CD4-positive, alpha-beta T cell (primary cell): ENCODE results near the gene ANO9. TPM values are rescaled to one million over a fixed set of nuclear protein-coding genes. Genes with fewer than 3 reads are reported as not detected.

ENCODE experiments used
- ATAC-seq: fragments of 200-7000 bp; cut with Tn5 transposase; one replicate; pipeline ENCODE4 v1.10.0; 2022; ENCODE audit warnings: mild to moderate bottlenecking; ENCODE audit not compliant: poor library complexity
- CTCF ChIA-PET: fragments of 350-600 bp; sonication (Branson Sonifier 250); formaldehyde crosslinking; loops from one replicate; lab custom pipeline; 2021; ENCODE audit warnings: antibody characterized with exemption, inconsistent platforms; lab: Charles Lee
- POLR2A ChIA-PET: fragments of 350-600 bp; sonication (Branson Sonifier 250); formaldehyde crosslinking; loops from one replicate; lab custom pipeline; 2021; ENCODE audit warnings: antibody characterized with exemption, inconsistent platforms; lab: Charles Lee
- DNase-seq, 14 experiments: peaks; one replicate each; pipeline ENCODE4 v3.0.0-alpha.2; 2013 to 2020; ENCODE audit warnings: mixed read lengths in 2 of 14
- H3K27ac ChIP-seq, 2 donors: one replicate each; pipeline versions ENCODE4 v1.5.1 to v1.7.0; 2013; ENCODE audit warnings: low read length in 2 of 2, low read depth in 1 of 2, mild to moderate bottlenecking in 1 of 2
- H3K27me3 ChIP-seq, 2 experiments: 1 replicate in 1 of 2; 2 replicates in 1 of 2; pipeline versions ENCODE4 v1.6.1 to v1.7.0; 2013; ENCODE audit warnings: low read length in 2 of 2, control low read depth in 1 of 2, mild to moderate bottlenecking in 1 of 2, moderate library complexity in 1 of 2; ENCODE audit not compliant: insufficient read depth in 2 of 2, control insufficient read depth in 1 of 2
- H3K36me3 ChIP-seq: one replicate; pipeline ENCODE4 v1.6.1; 2013; ENCODE audit warnings: low read length, control low read depth; ENCODE audit not compliant: insufficient read depth
- H3K4me1 ChIP-seq: one replicate; pipeline ENCODE4 v1.6.1; 2013; ENCODE audit warnings: low read length, control low read depth; ENCODE audit not compliant: insufficient read depth
- H3K4me3 ChIP-seq: one replicate; pipeline ENCODE4 v1.5.1; 2013; ENCODE audit warnings: mild to moderate bottlenecking, low read length, moderate library complexity
- H3K9me3 ChIP-seq, 2 experiments: 1 replicate in 1 of 2; 2 replicates in 1 of 2; pipeline versions ENCODE4 v1.6.1 to v1.7.0; 2013; ENCODE audit warnings: low read length in 2 of 2, mild to moderate bottlenecking in 2 of 2, control low read depth in 1 of 2, moderate library complexity in 1 of 2; ENCODE audit not compliant: control insufficient read depth in 1 of 2, insufficient read depth in 1 of 2
- H3K27ac Mint-ChIP-seq: one replicate; pipeline ENCODE4 v1.8.0; 2020; ENCODE audit warnings: mixed read lengths
- H3K27me3 Mint-ChIP-seq: one replicate; pipeline ENCODE4 v1.8.0; 2021; ENCODE audit warnings: mixed read lengths
- H3K36me3 Mint-ChIP-seq: one replicate; pipeline ENCODE4 v1.8.0; 2021; ENCODE audit warnings: low read depth, mixed read lengths
- H3K4me1 Mint-ChIP-seq: one replicate; pipeline ENCODE4 v1.8.0; 2021; ENCODE audit warnings: low read depth, mixed read lengths
- H3K4me3 Mint-ChIP-seq: one replicate; pipeline ENCODE4 v1.8.0; 2020; ENCODE audit warnings: mild to moderate bottlenecking, mixed read lengths
- H3K9me3 Mint-ChIP-seq: one replicate; pipeline ENCODE4 v1.8.0; 2020; ENCODE audit warnings: mixed read lengths
- intact Hi-C, 2 experiments: fragments of 100-400 bp; cut with DNase I in 1 of 2; cut with micrococcal nuclease in 1 of 2; formaldehyde crosslinking; loops; one replicate each; pipeline versions ENCODE4 v1.15.1 to v1.9.0; 2023 to 2025; cut with DNase I, micrococcal nuclease
- total RNA-seq, 174 experiments: library from RNA in 2 of 174; stranded (reverse) in 2 of 174; gene quantifications; one replicate each; pipeline ENCODE4 v1.2.3 and lab custom pipeline; 2021 to 2026
- TF ChIP-seq, protein P1 (sequence below): fragments of 200-600 bp; IDR thresholded peaks from one replicate; pipeline ENCODE4 v1.8.0; 2022; ENCODE audit warnings: antibody characterized with exemption, mild to moderate bottlenecking

Gene ANO9
- total RNA-seq, 2 experiments from 2014 or later, result 109 to 114 TPM

DNA sequence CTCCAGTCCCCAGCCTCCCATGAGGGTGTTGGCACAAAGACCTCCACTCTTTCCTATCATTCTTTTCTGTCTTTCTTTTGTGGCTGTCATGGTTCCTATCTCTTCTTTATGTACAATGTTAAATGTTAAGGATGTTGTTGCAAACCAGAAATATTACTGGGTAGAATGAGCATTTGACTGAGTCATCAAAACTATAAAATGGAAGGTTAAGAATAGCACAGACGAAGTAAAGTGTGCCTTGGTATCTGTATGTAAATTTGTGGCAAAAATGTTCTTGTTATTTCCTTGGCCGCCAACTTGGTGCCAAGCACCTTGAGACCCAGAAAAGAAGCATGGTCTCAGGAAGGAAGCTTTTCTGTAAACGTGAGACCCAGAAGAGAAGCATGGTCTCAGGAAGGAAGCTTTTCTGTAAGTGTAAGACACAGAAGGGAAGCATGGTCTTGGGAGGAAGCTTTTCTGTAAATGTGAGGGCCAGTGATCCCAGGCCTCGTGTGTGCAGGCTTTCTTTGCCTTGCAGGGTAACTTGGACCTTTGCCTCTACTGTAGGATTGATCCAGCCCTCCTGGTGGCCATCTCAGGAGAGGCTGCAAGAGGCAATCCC is 54.5 kb downstream of the ANO9 start:
- Mint-ChIP-seq H3K36me3 (no peaks in the 10 kb centered on the region), H3K9me3 (peaks cover 4% of the 10 kb centered on the region), H3K27ac (no peak overlapping the region), H3K27me3 (peaks cover 5% of the 10 kb centered on the region), H3K4me1 (peaks cover 11% of the 10 kb centered on the region), H3K4me3 (no peak overlapping the region)
- Histone ChIP-seq H3K27ac (no peak overlapping the region), H3K4me3 (no peak overlapping the region), H3K36me3 (no peaks in the 10 kb centered on the region), H3K4me1 (peaks cover 13% of the 10 kb centered on the region), H3K9me3 (peaks cover 12 to 17% of the 10 kb centered on the region in 2 experiments), H3K27me3 (no peaks in the 10 kb centered on the region)
- ChIA-PET POLR2A (no interaction called here), CTCF (no interaction called here)
- peak in 1 of 14 experiments; percentile 33 for DNase-seq
- ATAC-seq, result no peak
- TF ChIP-seq, protein P1, sequence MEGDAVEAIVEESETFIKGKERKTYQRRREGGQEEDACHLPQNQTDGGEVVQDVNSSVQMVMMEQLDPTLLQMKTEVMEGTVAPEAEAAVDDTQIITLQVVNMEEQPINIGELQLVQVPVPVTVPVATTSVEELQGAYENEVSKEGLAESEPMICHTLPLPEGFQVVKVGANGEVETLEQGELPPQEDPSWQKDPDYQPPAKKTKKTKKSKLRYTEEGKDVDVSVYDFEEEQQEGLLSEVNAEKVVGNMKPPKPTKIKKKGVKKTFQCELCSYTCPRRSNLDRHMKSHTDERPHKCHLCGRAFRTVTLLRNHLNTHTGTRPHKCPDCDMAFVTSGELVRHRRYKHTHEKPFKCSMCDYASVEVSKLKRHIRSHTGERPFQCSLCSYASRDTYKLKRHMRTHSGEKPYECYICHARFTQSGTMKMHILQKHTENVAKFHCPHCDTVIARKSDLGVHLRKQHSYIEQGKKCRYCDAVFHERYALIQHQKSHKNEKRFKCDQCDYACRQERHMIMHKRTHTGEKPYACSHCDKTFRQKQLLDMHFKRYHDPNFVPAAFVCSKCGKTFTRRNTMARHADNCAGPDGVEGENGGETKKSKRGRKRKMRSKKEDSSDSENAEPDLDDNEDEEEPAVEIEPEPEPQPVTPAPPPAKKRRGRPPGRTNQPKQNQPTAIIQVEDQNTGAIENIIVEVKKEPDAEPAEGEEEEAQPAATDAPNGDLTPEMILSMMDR, result no peak
- intact Hi-C loops, result no loop called here

DNA sequence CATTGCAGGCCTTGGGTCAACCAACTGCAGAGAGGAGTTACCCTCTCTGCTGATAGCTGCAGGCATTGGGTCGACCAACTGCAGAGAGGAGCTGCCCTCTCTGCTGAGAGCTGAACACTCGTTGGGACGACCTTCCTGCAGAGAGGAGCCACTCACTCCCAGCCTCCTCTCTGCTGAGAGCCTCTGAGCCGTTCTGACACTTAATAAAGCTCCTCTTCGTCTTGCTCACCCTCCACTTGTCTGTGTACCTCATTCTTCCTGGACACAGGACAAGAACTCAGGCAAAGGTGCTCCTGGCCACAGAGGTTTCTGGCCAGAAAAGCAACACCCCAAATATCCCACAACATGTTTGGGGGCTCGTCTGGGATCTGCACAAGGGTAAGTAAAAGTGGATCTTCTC is 55.3 kb downstream of the ANO9 start:
- no peak for DNase-seq

DNA sequence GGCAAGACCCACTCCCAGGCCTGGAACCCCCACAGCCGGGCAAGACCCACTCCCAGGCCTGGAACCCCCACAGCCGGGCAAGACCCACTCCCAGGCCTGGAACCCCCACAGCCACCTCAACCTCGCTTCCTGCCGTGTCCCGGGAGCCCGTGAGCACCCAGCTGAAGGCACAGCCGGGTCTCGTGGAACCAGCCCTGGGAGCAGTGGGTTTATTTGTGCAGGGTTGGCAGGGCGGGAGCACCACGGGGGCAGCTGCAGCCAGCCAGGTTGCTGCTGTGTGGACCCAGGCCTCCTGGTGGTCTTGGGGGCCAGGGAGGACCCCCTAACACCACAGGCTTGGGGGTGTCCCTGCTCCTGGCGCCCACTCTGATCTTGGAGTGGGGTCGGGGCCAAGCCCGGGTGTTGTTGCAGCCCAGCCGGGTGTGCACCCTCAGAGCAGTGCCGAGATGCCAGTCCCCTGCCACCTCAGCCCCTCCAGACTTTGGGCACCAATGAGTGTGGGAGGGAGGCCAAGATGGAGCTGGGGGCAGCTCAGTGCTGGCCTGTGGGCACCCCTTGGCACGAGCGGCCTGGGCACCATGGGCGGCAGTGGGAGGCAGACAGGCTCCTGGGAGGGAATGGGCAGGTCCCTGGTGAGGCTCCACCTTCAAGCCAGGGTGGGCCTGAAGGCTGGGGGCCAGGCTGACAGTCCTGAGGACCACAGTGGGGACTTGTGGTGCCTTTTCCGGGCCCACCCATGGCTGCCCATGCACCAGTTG is 56.0 kb downstream of the ANO9 start:
- Mint-ChIP-seq H3K27me3 (peaks cover 10% of the 10 kb centered on the region), H3K4me1 (peaks cover 15% of the 10 kb centered on the region), H3K36me3 (no peaks in the 10 kb centered on the region), H3K4me3 (no peak overlapping the region), H3K9me3 (peaks cover 4% of the 10 kb centered on the region), H3K27ac (no peak overlapping the region)
- ATAC-seq (no peak), DNase-seq (no peak)
- TF ChIP-seq, protein P1, result no peak
- peaks cover 12 to 17% of the 10 kb centered on the region in 2 experiments for H3K9me3 ChIP-seq
- no peak overlapping the region for H3K4me3 ChIP-seq
- no peaks in the 10 kb centered on the region for H3K27me3 ChIP-seq
- intact Hi-C loops, result no loop called here
- ChIA-PET POLR2A (no interaction called here), CTCF (no interaction called here)
- peaks cover 13% of the 10 kb centered on the region for H3K4me1 ChIP-seq
- no peak overlapping the region for H3K27ac ChIP-seq
- no peaks in the 10 kb centered on the region for H3K36me3 ChIP-seq

More for the DNA sequence above, 55.3 kb downstream of the ANO9 start:
- no peak overlapping the region for H3K4me3 ChIP-seq
- intact Hi-C loops, result no loop called here
- H3K4me3 Mint-ChIP-seq, result no peak overlapping the region
- peaks cover 4% of the 10 kb centered on the region for H3K9me3 Mint-ChIP-seq
- no peaks in the 10 kb centered on the region for H3K36me3 ChIP-seq
- peaks cover 10% of the 10 kb centered on the region for H3K27me3 Mint-ChIP-seq
- POLR2A ChIA-PET, result no interaction called here
- CTCF ChIA-PET, result no interaction called here
- peaks cover 15% of the 10 kb centered on the region for H3K4me1 Mint-ChIP-seq
- H3K27ac ChIP-seq, result no peak overlapping the region
- peaks cover 12 to 17% of the 10 kb centered on the region in 2 experiments for H3K9me3 ChIP-seq
- no peak overlapping the region for H3K27ac Mint-ChIP-seq
- peaks cover 13% of the 10 kb centered on the region for H3K4me1 ChIP-seq
- TF ChIP-seq, protein P1, result no peak
- H3K36me3 Mint-ChIP-seq, result no peaks in the 10 kb centered on the region
- no peaks in the 10 kb centered on the region for H3K27me3 ChIP-seq
- no peak for ATAC-seq
